Middle frontal gyrus (tissue), 1 donor: ENCODE data around the gene RTN3.
A peak's percentile ranks its signal among the peaks of the same experiment; 100 is the strongest.

ENCODE experiments used
- DNase-seq: peaks from one replicate; pipeline ENCODE4 v3.0.0-alpha.2; 2015; ENCODE audit warnings: low spot score; ENCODE audit errors: extremely low spot score

Gene RTN3

DNA sequence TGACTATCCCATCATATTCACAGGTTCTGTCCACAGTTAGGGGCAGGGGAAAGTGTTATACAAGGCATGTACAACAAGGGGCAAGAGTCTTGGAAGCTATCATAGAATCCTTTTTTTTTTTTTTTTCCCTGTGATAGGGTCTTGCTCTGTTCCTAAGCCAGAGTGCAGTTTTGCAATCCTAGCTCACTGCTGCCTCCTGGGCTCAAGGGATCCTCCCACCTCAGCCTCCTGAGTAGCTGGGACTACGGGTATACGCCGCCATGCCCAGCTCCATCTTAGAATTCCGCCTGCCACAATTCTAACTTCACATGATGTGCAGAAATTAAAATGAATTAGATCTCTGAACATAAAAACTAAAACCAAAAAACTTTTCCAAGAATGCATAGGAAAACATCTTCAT, 55.6 kb downstream of the RTN3 start:
- DNase-seq, result no peak

DNA sequence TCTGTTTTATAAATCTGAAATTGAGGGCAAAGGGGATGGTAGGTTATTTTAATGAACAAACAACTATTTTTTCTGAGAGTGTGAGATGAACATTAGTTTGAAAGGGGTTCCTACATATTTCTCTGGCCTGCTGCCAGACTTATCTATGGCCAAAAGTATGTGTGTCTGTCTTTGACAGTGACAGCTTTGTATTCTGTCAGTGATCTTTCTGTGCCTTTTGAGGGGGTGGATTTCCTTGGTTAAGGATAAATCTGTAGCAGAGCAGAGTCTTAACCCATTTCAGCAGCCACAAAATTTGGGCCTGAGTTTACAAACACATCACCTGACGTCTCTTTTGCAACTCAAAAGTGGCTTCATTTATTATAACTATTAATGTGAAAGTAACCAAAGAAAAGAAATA, 56.4 kb downstream of the RTN3 start:
- DNase-seq, result no peak

DNA sequence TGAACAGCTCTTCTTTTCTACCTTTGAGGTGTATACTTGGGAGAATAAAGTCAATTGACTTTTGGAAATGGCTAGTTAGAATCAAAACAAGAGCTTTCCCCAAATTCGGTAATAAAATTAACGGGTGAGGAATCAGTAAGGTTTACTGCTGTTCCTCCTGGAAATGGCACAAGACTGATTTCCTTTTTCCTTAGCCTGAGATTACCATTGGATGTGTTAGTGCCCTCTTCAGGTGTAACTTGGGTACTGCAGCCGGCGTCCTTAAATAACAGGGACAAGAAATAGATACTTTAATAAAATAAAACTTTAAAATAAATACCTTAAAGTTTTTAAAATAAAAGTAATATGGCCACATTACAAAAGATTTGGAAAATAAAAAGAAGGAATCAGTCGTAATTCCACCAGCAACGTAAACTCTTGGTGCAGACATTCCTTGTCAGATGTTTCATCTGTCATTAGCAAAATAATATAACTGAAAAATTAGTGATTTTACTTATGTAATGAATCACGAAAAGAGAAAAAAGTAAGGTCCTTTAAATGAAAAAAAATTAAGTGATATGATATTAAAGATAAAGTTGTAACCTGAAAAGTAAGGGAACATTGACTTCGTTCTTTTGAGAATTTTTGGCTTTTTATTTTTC, 57.5 kb downstream of the RTN3 start:
- DNase-seq, result peak; percentile 72

DNA sequence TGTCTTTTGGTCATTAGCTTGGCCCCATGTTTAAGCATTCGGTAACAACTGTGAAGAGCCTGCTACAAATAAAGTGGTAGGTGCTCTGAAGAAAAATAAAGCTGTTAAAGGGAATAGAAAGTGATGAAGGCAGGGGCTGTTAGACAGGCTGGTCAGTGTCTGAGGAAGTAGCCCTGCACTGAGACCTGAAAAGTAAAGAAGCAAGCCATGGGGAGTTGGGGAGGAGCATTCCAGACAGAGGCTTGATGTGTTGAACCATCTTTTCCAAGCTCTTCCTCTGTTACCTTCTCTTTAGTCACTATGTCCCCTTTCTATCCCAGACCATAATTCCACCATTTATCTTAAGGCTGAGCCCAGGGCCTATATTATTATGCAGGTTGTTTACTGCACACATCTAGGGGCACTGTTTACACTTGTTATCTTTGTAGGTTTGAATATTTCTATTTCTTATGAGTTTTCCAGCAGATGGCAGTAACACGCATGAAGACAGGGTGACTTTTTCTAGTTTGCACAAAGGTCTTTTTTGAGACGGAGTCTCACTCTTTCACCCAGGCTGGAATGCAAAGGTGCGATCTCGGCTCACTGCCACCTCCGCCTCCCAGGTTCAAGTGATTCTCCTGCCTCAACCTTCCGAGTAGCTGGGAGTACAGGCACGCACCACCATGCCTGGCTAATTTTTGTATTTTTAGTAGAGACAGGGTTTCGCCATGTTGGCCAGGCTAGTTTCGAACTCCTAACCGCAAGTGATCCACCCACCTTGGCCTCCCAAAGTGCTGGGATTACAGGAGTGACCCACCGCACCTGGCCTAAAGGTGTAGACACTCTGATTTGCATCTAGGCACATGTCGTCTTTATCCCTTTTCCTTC, 64.2 kb downstream of the RTN3 start:
- DNase-seq, result no peak

DNA sequence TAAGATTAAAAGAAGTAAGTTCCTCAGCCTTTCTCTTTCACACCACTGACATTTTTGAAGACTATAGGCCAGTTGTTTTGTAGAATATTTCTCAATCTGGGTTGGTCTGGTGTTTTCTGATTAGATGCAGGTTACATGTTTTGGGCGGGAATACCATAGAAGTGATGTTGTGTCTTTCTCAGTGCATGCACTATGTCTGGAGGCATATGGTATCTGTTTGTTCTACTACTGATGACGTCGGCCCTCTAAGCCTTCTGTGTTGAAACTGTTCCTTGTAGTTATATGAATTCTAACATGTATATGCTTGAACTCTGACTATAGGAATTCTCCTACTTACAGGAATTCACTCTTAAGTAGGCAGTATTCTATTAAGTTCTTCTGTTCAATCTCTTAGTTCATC, 65.7 kb downstream of the RTN3 start:
- no peak for DNase-seq

DNA sequence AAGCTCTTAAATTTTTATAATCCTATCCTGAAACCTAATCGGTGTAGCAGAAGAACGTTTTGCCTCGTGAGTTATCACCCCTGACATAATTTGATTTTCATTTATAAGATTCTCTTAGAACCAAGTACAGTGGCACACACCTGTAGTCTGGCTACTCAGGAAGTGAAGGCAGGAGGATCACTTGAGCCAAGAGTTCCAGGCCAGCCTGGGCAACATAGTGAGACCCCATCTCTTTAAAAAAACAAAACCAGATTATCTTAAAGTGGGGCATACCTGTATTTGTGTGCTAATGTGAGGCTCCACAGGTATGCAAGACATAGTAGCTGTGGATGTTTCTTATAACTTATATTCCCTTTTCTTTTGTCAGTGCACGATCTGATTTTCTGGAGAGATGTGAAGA, 68.3 kb downstream of the RTN3 start:
- no peak for DNase-seq

DNA sequence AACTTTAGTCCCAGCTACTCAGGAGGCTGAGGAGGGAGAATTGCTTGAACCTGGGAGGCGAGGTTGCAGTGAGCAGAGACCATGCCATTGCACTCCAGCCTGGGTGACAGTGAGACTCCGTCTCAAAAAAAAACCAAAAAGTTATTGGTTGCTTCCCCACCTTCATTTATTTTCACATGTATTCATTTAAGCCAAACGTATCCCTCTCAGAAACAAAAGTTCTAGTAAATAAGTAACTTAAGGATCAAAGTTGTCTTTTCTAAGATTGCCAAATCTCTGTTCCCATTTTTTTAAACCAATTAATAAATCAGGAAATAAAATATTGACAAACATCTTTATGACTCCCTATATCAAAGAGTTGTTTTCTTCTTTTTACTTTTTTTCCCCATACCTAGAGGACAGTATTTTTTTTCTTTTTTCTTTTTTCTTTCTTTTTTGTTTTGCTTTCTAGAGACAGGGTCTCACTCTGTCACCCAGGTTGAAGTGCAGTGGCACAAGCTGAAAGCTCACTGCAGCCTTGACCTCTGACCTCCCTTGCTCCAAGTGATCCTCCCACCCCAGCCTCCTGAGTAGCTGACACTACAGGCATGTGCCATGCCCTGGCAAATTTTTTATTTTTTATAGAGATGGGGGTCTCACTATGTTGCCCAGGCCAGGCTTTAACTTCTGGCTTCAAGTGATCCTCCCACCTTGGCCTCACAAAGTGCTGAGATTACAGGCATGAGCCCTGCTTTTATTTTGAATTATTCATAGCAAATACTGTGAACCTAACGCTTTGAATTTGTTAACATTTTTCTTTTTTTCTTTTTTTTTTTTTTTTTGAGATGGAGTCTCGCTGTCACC, 75.8 kb downstream of the RTN3 start:
- no peak for DNase-seq

DNA sequence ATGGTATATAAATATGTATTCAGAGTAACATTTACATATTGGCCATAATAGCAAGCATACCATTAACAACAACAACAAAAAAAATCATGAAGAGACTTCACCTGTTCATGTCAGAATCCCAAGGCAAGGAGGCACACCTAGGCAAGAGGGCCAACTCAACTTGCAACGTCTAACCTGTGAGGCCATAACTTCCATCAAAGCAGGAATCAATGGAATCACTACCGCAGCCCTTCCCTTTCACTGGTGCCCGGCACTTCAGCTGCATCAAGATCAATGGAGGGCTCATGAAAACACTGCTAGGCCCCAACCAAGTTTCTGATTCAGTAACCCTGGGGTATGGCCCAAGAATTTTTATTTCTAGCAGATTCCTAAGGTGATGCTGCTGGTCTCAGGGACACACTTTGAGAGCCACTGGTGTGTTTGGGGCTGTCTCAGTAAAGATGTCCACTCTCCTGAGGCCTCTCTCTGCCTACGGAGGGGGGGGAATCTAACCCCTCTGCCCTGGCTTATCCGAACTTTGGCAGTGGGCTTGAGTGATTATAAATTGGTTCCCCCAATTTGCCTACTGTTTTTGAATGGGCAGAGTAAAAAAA, 79.3 kb downstream of the RTN3 start:
- no peak for DNase-seq

DNA sequence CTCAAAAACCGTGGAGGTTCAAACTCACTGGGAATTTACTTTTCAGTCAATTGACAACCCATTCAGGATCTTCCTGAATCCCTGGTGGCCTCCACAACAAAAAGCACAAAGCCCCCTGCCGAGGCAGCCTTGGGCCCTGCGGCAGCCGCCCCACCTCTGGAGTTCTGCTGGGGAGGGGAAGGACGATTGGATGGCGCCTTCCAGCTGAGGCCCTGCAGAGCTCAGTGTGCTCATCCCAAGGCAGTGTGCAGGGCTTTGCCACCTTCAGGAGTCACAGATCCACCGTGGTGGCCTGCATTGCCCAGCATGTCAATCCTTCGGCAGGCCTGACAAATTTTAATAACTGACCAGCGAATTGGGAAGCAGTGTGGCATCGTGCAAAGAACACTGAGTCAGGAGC, 79.9 kb downstream of the RTN3 start:
- no peak for DNase-seq

DNA sequence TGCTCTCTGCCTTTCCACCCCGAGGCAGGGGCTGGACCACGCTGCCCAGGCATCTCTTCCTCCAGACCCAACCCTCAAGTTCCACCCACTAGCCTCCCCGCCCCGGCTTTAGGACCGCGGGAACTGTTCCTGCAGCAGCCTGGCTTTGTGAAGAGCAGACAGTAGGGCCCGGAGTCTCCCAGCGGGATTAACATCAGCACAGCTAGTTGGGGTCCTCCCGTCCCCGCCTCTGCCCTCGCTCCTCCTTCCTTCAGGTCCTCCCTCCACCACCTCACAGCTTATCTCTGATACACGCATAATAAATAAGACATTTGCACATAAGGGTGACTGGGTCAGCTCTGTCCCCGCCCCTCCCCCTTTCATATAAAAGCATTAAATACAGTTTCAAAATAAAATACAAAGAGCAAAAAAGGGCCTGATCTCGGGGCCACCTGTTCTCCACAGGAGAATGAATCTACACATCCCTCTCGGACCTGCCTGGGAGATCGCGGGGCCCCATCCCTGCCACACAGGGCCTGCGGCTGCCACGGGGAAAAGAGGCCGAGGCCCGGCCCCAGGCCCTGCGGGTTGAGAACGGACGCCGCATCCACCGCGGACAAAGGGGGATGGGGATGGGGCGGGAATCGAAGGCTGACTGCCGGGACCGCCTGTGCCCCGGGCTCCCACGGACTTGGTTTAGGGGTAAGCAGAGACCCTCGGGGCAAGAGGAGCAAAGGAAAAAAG, 80.8 kb downstream of the RTN3 start:
- no peak for DNase-seq

DNA sequence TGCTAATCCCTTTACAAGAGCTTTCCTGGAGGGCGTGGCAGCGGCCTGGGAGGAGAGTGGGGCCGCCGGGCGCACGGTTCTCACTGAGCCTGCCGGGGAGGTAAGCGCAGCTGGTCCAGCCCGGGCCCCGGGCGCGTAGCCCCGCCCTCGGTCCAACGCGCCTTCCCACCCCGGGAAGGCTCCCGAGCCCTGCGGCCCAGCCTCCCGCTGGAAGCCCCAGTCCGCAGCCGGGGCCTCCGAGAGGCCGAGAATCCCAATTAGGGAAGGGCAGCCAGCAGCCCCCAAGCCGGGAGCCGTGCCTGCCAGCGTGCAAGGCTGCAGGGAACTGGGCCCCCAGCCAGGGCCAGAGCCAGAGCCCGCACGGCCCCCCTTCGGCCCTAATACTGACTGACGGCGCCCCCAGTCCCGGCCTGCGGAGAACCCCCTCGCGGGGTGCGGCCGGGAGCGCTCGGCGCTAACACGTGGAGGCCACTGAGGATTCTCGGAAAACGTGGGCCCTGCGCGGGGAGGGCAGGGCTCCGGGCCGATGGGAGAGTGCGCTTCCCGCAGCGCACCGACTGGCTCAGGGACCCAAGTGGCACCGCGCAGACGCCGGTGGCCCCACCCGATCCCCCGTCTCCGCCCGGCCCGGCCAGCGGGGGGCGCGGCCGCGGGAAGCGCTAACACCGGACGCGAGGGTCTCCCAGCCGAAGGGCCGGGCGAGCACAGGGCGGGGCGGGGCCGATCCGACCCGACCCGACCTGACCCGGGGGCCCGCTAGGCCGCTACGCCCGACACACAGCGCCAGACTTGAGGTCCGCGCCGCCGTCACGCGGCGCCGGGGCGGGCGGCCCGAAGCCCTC, 81.6 kb downstream of the RTN3 start:
- no peak for DNase-seq

DNA sequence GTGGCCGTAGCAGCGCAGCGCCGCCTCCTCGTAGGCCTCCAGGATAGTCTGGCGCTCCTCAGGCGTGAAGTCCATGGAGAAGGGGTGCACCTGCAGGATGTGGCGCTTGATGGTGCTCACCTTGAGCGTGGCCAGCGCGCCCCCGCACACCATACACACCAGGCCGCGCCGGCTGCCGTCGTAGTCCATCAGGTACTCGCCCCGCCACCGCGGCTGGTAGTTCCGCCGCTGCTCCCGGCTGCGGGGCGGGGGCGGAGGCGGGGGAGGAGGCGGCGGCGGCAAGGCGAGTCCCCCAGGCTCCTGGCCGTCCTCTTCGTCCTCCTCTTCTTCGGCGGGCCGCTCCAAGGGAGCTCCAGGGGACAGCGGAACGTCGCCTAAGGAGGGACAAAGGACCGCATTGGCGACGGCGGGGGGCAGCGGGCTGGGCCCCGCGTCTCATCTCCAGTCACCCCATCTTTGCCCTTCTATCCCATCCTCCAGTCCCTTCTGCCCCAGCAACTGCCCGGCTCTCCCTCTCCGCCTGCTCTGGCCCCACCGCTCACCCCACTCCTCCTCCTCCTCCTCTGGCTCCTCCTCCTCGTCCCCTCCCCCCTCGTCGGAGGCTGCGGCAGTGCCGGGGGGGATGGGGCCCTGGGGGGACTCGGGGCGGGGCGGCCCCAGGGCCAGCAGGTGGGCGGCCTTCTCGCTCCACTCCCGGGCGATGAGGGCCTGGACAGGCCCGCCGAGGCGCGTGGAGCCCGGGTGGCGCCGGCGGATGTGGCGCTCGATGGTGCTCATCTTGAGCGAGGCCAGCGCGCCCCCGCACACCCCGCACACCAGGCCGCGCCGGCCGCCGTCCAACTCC, 82.4 kb downstream of the RTN3 start:
- DNase-seq, result no peak

DNA sequence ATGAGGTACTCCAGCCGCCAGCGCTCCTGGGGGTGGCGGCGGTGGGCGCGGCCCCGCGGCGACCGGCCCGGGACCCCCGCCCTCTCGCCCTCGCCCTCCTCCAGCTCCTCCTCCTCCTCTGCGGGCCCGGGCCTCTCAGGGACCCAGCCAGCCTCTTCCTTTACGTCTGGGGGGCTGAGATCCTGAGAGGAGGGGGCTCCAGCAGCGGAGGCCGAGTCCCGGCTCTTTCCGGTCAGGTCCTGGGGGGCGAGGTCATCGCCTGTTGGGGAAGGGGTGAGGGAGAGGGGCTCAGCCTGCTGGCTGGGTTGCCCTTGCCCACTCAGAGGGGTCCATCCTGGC, 83.0 kb downstream of the RTN3 start:
- no peak for DNase-seq

DNA sequence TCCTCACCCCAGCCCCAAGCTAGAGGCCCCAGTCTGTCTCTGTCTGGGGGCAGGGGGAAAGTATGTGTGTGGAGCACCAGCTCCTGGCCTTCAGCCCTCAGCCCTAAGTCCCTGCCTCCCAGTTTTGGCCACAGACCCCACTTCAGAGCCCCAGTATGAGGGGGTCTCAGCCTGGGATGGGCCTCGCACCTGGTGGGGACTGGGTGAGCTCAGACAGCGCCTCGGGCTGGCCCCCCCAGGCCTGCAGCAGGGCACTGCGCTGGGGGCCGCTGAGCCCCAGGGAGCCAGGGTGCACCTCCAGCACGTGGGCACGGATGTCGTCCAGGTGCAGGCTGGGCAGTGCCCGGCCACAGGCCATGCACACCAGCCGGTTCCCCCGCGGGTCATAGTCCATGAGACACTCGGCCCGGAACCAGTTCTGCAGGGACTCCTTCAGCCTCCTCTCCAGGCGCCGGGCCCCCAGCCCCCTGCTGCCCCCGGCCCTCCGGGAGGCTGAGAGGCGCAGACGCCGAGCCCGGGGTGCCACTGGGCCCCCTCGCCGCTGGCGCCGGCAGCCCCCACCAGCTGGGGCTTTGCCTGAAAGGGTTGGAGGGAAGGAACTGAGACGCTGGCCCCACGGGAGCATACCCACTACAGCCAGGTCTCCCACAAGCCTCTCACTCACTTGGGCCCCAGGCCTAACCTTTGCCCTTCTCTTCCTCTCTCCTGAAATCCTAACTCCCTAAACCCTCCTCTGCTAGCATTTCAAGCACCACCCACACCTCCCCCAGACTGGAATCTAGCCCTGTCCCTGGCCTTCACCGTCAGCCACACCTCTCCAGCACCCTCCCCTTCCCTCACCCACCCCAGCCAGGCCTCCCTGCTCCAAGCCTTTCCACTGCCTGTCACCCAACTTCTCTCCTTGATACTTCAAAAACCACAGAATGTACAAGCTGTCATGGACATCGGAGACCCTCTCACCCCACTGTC, 83.7 kb downstream of the RTN3 start:
- no peak for DNase-seq

DNA sequence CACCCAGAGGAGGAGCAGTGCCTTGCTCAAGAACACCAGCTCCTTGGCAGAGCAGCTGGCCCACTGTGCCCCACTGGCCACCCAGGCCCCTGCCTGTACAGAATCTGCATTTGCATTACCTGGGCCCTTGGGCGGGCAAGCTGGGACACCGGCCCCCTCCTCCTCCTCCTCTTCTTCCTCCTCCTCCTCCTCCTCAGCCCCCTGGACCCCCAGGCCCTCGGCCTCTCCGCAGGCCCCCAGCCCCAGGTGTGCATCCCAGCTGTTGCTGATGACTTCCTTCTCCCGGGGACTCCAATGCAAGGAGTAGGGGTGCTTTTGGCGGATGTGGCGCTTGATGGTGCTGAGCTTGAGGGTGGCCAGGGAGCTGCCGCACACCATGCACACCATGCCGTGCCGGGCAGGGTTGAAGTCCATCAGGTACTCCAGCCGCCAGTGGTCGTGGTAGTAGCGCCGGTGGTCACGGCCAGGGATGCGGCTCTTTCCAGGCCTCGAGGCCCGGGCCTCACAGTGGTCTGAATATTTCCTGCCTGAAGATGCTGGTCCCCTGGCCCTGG, 84.5 kb downstream of the RTN3 start:
- no peak for DNase-seq

DNA sequence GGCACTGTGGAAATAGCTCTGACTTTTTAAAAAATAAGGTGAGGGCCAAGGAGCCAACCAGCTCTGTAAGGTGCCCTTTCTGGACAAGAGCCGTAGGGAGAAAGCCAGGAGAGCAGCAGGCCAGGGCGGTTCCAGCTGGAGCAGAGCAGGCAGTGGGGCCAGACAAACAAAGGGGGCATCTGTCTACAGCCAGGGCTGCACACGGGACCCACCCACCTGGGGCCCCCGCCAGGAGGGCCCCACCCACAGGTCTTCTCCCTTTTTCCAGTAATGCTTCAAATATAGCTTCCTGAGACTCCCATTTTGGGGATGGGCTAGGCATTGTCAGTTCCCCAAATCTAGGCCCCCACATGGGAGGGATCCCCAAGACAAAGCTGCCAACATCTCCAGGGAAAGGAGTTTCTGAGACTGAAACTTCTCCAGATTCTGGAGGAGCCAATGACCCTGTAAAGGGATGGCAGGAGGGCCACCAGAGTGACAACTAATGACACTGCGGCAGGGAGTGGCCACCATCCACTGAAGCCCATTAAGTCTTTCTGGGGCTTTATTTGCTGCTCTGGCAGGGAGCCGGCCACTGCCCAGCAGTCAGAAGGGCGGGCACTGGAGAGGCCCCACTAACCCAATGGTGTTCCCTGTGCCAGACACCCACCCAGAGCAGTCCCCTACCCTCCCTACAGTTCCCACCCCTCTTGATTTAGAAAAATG, 85.4 kb downstream of the RTN3 start:
- DNase-seq, result no peak

DNA sequence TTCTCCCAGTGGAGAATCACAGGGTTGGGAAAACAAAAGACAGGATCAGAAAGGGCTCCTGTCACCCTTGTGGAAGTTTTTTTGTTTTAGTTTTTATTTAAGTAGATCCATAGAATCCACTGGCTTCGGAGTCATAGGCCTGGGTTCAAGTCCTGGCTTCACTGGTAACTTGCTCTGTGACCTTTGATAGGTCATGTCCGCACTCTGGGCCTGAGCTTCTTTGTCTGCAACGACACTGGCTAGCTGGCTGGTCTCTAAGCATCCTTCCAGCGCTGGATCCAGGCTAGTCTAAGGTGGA, 85.9 kb downstream of the RTN3 start:
- no peak for DNase-seq
